Skeletal muscle satellite cell (primary cell): Measurements from ENCODE around the gene POLR3E.

Experiments
- H3K27me3 ChIP-seq: 2 replicates; pipeline ENCODE4 v1.7.0; 2013; ENCODE audit warnings: low read length; ENCODE audit not compliant: control insufficient read depth, insufficient read depth
- H3K36me3 ChIP-seq: 2 replicates; pipeline ENCODE4 v1.7.0; 2013; ENCODE audit warnings: mild to moderate bottlenecking, control low read depth, low read length; ENCODE audit not compliant: insufficient read depth
- H3K4me1 ChIP-seq: 2 replicates; pipeline ENCODE4 v1.7.0; 2013; ENCODE audit warnings: low read length; ENCODE audit not compliant: control insufficient read depth, insufficient read depth
- H3K4me2 ChIP-seq: 2 replicates; pipeline ENCODE4 v1.7.0; 2013; ENCODE audit warnings: mild to moderate bottlenecking, low read length
- H3K4me3 ChIP-seq: 2 replicates; pipeline ENCODE4 v1.7.0; 2013; ENCODE audit warnings: low read length
- H3K9ac ChIP-seq: 2 replicates; pipeline ENCODE4 v1.7.0; 2013; ENCODE audit warnings: mild to moderate bottlenecking, low read depth, low read length, moderate library complexity
- H3K9me3 ChIP-seq: replicated peaks from 2 replicates; pipeline ENCODE4 v1.7.0; 2013; ENCODE audit warnings: mild to moderate bottlenecking, control low read depth, low read length

POLR3E gene

DNA sequence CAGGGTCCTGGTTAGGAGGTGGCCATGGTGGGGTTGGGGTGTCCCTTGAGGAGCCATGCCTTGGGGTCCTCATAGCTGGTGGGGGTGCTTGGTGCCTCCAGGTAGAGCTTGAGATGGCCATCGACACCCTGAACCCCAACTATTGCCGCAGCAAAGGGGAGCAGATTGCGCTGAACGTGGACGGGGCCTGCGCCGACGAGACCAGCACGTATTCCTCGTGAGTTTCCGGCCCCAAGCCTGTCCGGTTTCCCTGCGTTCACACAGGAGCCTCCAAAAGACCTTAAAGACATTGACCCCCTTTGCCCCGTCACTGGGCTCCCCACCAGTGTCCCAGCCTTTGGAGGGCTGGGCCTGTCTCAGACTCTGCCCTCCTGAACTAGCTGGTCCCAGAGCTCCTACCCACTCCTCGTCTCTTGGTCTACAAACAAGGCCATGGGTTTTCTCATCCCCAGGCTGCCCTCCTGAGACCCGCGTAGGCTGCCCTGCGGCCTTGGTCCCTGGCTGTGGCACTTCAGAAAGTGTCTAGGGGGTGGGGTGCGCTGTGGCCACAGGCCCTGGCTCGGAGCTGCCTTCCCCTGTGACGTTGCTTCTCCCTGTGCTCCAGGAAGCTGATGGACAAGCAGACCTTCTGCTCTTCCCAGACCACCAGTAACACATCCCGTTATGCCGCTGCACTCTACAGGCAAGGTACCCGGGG is 11.8 kb downstream of the POLR3E start:
- H3K36me3 ChIP-seq = peaks cover 58% of the 10 kb centered on the region
- no peaks in the 10 kb centered on the region for H3K9me3 ChIP-seq
- no peaks in the 10 kb centered on the region for H3K4me1 ChIP-seq
- no peak overlapping the region for H3K4me3 ChIP-seq
- H3K27me3 ChIP-seq = no peaks in the 10 kb centered on the region
- H3K9ac ChIP-seq = no peak overlapping the region
- no peak overlapping the region for H3K4me2 ChIP-seq

DNA sequence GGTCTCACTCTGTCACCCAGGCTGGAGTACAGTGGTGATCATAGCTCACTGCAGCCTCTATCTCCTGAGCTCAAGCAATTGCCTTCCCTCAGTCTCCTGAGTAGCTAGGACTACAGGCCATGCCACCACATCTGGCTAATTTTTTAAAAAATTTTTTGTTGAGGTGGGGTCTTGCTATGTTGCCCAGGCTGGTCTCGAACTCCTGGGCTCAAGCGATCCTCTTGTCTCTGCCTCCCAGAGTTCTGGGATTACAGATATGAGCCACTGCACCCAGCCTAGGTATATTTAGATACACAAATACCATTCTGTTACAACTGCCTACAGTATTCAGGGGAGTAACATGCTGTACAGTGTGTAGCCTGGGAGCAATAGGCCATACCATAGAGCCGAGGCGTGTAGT is 14.3 kb downstream of the POLR3E start:
- H3K36me3 ChIP-seq = peaks cover 68% of the 10 kb centered on the region
- no peaks in the 10 kb centered on the region for H3K9me3 ChIP-seq
- no peak overlapping the region for H3K4me3 ChIP-seq
- H3K4me1 ChIP-seq = no peaks in the 10 kb centered on the region
- H3K27me3 ChIP-seq = no peaks in the 10 kb centered on the region
- no peak overlapping the region for H3K4me2 ChIP-seq
- H3K9ac ChIP-seq = no peak overlapping the region

DNA sequence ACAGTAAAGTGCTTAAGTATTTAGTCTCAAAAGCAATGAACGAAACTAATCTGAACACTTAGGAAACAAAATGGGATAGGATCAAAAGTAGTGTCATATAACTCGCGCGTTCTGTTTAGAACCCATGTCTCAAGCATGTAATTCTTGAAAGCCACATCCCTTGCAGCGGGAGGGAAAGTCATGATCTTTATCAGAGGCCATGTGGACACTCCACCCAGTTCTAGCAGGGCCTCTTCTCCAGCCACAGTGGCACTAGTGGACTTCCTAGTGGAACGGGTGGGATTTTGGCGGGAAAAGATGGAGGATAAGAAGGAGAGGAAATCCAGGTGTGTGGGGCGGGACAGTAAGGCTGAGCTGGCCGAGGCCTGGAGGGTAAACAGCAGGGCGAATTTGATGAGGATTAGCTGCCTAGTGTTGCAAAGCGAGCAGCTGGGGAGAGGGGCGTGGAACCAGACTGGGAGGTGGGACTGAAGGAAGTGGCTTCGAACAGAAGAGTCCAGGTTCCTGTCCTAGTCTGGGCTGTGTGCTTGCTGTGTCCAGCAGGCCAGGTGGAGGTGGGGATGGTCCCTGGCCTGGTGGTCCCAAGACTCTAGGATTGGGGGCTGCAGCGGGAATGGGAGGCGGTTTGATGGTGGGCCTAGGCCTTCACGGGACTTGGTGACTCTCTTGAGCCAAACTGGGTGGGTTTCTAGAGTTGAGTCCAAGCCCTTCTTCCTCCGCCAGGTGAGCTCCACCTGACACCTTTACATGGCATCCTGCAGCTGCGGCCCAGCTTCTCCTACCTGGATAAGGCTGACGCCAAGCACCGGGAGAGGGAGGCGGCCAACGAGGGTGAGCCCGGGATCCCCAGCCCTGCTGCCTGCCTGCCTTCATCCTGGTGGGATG is 15.9 kb downstream of the POLR3E start:
- Histone ChIP-seq H3K9me3 (no peaks in the 10 kb centered on the region), H3K9ac (no peak overlapping the region), H3K27me3 (no peaks in the 10 kb centered on the region), H3K4me1 (no peaks in the 10 kb centered on the region), H3K36me3 (peaks cover 69% of the 10 kb centered on the region), H3K4me2 (no peak overlapping the region), H3K4me3 (no peak overlapping the region)

DNA sequence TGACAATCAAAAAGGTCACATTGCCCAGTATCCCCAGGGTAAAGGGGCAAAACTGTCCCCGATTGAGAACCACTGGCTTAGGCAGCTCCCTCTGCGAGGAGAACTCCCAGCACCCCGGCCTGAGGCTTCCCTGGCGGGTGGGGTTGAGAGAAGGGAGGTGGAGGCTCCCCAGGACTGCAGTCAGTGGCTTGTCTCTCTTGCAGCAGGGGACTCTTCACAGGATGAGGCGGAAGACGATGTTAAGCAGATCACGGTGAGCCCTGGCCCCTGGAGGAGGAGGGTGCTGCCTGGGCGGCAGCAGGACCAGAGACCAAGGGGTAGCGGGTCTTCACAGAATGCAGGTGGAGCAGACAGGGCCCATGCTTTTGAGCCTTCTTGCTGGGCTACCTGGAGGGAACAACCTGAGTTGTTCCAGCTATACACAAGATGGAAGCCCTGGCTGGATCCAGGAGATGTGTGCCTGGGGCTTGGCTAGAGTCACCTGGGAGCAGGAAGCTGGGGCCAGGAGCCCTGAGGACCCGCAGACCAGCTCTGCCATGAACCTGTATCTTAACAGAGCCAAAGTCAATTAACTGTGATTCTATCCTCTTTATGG is 16.8 kb downstream of the POLR3E start:
- H3K4me1 ChIP-seq = no peaks in the 10 kb centered on the region
- H3K4me2 ChIP-seq = no peak overlapping the region
- H3K4me3 ChIP-seq = no peak overlapping the region
- no peak overlapping the region for H3K9ac ChIP-seq
- no peaks in the 10 kb centered on the region for H3K9me3 ChIP-seq
- H3K27me3 ChIP-seq = no peaks in the 10 kb centered on the region
- peaks cover 66% of the 10 kb centered on the region for H3K36me3 ChIP-seq

DNA sequence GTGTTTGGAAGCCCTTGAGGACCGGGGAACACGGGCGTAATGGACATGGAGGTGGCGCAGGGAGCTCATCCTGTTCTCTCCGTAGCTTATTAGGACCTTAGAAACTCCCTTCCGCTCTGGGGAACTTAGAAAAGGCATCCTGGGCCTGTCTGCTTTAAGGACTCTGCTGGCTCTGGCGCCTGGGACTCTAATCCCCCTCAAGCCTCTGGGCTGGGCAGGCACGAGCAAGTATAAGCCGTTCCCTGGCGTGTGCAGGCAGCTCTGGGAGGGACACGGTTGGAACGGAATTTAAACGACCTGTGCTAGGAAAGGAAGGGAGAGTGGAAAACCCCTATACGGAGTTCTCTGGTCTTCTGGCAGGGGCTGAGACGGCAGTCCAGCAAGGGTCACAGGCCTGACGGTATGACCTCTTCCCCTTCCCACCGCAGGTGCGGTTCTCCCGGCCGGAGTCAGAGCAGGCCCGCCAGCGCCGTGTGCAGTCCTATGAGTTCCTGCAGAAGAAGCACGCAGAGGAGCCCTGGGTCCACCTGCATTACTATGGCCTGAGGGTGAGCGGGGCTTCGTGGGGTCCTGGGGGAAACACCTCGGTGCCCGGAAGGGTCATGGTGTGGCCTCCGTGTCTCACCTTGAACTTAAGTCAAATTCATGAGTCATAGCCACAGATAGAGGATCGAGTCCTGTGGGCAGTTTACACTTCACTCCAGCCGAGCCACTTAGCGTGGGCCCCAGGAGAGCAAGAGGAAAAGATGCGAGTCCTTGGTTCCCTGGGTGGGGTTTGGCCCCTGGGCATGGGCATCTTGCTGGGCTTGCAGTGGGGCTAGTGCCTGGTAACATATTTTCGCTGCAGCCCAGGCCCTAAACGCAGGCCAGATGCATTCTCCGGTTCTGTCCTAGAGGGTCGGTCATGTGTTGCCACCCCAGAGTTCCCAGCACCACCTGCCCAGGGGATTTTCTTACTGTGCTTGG is 17.7 kb downstream of the POLR3E start:
- Histone ChIP-seq H3K4me2 (no peak overlapping the region), H3K27me3 (no peaks in the 10 kb centered on the region), H3K4me3 (no peak overlapping the region), H3K36me3 (peaks cover 56% of the 10 kb centered on the region), H3K9ac (no peak overlapping the region), H3K9me3 (no peaks in the 10 kb centered on the region), H3K4me1 (no peaks in the 10 kb centered on the region)

DNA sequence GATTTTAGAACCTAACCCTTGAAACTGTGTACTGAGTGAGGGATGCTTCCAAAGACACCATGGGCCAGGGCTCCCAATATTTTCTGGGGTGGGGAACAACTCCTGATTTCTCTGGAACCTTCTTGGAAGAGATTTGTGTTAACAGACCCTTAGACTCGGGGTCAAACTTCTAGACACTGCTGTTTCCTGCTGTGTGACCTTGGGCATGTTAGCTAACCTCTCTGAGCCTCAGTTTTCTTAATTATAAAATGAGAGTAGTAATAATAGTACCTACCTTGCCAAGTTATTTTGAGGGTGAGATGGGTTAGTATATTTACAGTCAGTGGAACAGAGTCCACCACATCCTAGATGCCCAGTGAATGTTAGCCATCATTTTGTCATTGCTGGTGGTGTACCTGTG is 18.8 kb downstream of the POLR3E start:
- Histone ChIP-seq H3K27me3 (no peaks in the 10 kb centered on the region), H3K4me1 (no peaks in the 10 kb centered on the region), H3K36me3 (peaks cover 55% of the 10 kb centered on the region), H3K9me3 (no peaks in the 10 kb centered on the region), H3K4me2 (no peak overlapping the region), H3K4me3 (no peak overlapping the region), H3K9ac (no peak overlapping the region)

DNA sequence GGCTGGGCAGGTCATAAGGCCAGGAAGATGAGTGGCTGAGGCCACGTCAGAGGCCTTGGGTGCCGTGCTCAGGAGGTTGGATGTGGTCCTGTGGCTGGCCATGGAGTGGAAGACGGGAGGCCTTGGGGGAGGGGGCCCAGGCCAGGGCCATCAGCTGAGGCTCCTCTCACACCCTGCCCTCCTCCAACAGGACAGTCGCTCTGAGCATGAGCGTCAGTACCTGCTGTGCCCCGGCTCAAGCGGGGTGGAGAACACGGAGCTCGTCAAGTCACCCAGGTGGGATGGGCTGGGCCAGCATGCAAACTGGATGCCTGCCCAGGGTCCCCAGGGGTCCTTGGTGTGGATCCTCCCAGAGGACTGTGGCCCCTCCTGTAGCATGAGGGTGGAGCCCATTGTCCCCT is 19.2 kb downstream of the POLR3E start:
- Histone ChIP-seq H3K9me3 (no peaks in the 10 kb centered on the region), H3K4me2 (no peak overlapping the region), H3K4me1 (no peaks in the 10 kb centered on the region), H3K27me3 (no peaks in the 10 kb centered on the region), H3K4me3 (no peak overlapping the region), H3K9ac (no peak overlapping the region), H3K36me3 (peaks cover 55% of the 10 kb centered on the region)

DNA sequence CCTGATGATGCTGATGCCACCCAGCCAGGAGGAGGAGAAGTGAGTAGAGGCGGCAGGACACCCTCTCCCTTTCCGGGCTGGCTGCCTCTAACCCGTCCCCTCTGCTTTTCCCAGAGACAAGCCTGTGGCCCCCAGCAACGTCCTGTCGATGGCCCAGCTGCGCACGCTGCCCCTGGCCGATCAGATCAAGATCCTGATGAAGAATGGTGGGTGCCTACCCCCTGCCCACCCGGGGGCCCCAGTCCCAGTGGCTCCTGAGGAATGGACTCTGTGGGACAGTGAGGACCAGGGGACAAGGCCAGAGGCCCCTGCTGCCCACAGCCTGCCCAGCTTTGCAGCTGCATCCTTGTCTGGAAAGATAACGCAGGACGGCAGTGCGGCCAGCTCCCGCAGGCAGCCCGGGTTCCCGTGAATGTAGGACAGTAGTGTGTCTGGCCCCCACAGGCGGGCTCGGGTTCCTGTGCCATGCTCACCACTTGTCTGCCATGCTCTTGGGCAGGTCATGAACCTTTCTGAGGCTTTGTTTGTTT is 19.9 kb downstream of the POLR3E start:
- H3K4me2 ChIP-seq = no peak overlapping the region
- H3K36me3 ChIP-seq = peaks cover 56% of the 10 kb centered on the region
- H3K9ac ChIP-seq = no peak overlapping the region
- H3K9me3 ChIP-seq = no peaks in the 10 kb centered on the region
- H3K4me1 ChIP-seq = no peaks in the 10 kb centered on the region
- H3K4me3 ChIP-seq = no peak overlapping the region
- no peaks in the 10 kb centered on the region for H3K27me3 ChIP-seq

DNA sequence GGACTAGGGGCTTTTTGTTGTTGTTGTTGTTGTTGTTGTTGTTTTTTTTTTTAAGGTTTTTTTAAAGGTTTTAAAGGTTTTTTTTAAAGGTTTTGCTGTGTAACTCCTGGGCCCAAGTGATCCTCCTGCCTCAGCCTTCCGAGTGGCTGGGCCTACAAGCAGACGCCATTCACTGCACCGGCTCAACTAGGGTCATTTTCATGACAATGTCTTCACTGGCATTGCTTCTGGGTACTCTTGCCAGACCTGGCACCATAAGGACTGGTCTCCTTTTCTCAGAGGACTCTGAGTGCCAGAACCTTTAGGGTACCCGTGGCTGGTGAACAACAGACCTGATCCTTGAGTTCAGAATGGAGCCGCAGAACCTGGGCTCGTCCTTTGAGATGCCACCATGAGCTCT is 20.4 kb downstream of the POLR3E start:
- no peaks in the 10 kb centered on the region for H3K4me1 ChIP-seq
- no peak overlapping the region for H3K4me2 ChIP-seq
- no peak overlapping the region for H3K4me3 ChIP-seq
- no peak overlapping the region for H3K9ac ChIP-seq
- no peaks in the 10 kb centered on the region for H3K9me3 ChIP-seq
- peaks cover 55% of the 10 kb centered on the region for H3K36me3 ChIP-seq
- no peaks in the 10 kb centered on the region for H3K27me3 ChIP-seq

DNA sequence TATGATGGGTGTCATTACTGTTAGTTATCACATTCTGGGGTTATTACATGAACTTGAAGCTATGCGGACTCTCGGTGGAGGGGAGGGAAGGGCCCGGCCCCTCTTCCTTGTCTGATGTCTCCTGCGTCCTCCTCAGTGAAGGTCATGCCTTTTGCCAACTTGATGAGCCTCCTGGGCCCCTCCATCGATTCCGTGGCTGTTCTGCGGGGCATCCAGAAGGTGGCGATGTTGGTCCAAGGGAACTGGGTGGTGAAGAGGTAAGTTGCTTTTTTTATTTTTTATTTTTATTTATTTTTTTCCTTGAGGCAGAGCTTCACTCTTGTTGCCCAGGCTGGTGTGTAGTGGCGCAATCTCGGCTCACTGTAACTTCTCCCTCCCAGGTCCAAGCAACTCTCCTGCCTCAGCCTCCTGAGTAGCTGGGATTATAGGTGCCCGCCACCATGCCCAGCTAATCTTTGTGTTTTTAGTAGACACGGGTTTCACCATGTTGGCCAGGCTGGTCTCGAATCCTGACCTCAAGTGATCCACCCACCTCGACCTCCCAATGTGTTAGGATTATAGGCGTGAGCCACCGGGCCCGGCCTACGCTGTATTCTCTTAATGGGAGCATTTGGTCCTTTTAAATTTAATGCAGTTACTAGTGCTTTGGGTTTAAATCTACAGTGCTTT is 21.6 kb downstream of the POLR3E start:
- Histone ChIP-seq H3K9ac (no peak overlapping the region), H3K4me3 (no peak overlapping the region), H3K36me3 (peaks cover 56% of the 10 kb centered on the region), H3K9me3 (no peaks in the 10 kb centered on the region), H3K27me3 (no peaks in the 10 kb centered on the region), H3K4me1 (no peaks in the 10 kb centered on the region), H3K4me2 (no peak overlapping the region)
